B cell (primary cell): ENCODE data around the gene CCDC171. TPM values are rescaled to one million over a fixed set of nuclear protein-coding genes. Genes with fewer than 3 reads are reported as not detected.

Experiments used
- ATAC-seq: fragments of 200-7000 bp; cut with Tn5 transposase; one replicate; pipeline ENCODE4 v1.10.0; 2021; ENCODE audit warnings: low read depth, mild to moderate bottlenecking, moderate number of reproducible peaks, moderate library complexity
- CTCF ChIA-PET: fragments of 350-600 bp; sonication (Branson Sonifier 250); formaldehyde crosslinking; loops from one replicate; lab custom pipeline; 2021; ENCODE audit warnings: antibody characterized with exemption, inconsistent platforms; lab: Charles Lee
- POLR2A ChIA-PET: fragments of 350-600 bp; sonication (Branson Sonifier 250); formaldehyde crosslinking; loops from one replicate; lab custom pipeline; 2021; ENCODE audit warnings: antibody characterized with exemption; lab: Charles Lee
- DNase-seq: peaks from one replicate; pipeline ENCODE4 v3.0.0; 2013
- H2AFZ ChIP-seq: 2 replicates; pipeline ENCODE4 v1.6.1; 2012; ENCODE audit warnings: mild to moderate bottlenecking, low read depth, low read length; ENCODE audit not compliant: insufficient read depth, poor library complexity, severe bottlenecking
- H3K27ac ChIP-seq, 2 donors: 1 replicate in 1 of 2; 2 replicates in 1 of 2; pipeline ENCODE4 v1.5.1; 2012 to 2013; ENCODE audit warnings: low read length in 2 of 2, mild to moderate bottlenecking in 2 of 2, moderate library complexity in 1 of 2
- H3K27me3 ChIP-seq, 4 experiments: fragments of 200-600 bp in 1 of 4; sonication (generic) in 1 of 4; replicated peaks in 1 of 4; 1 replicate in 2 of 4; 2 replicates in 2 of 4; pipeline versions ENCODE4 v1.6.1 to v1.7.0; 2013 to 2016; ENCODE audit warnings: low read length in 3 of 4, mild to moderate bottlenecking in 2 of 4, mixed read lengths in 1 of 4, moderate library complexity in 1 of 4; ENCODE audit not compliant: insufficient read depth in 4 of 4, control insufficient read depth in 3 of 4; ENCODE audit errors: control extremely low read depth in 1 of 4
- H3K36me3 ChIP-seq, 2 experiments: replicated peaks in 1 of 2; 1 replicate in 1 of 2; 2 replicates in 1 of 2; pipeline versions ENCODE4 v1.6.1 to v1.7.1; 2013; ENCODE audit warnings: low read length in 1 of 2; ENCODE audit not compliant: insufficient read depth in 2 of 2, control insufficient read depth in 1 of 2; ENCODE audit errors: control extremely low read depth in 1 of 2, extremely low read depth in 1 of 2
- H3K4me1 ChIP-seq, 2 donors: fragments of 200-600 bp in 1 of 2; sonication (generic) in 1 of 2; 1 replicate in 1 of 2; 2 replicates in 1 of 2; pipeline versions ENCODE4 v1.5.1 to v1.6.1; 2013 to 2017; ENCODE audit warnings: low read length in 2 of 2; ENCODE audit not compliant: control insufficient read depth in 2 of 2, insufficient read depth in 2 of 2
- H3K4me2 ChIP-seq: replicated peaks from 2 replicates; pipeline ENCODE3; 2012; ENCODE audit warnings: mild to moderate bottlenecking, low read depth, low read length; ENCODE audit not compliant: poor library complexity, severe bottlenecking
- H3K4me3 ChIP-seq, 5 experiments: fragments of 200-600 bp in 1 of 5; sonication (generic) in 1 of 5; 1 replicate in 3 of 5; 2 replicates in 2 of 5; pipeline versions ENCODE4 v1.5.1 to v1.7.0; 2011 to 2016; ENCODE audit warnings: low read length in 4 of 5, mild to moderate bottlenecking in 4 of 5, low read depth in 2 of 5, control low read depth in 1 of 5, moderate library complexity in 1 of 5; ENCODE audit not compliant: insufficient read depth in 1 of 5; ENCODE audit errors: control extremely low read depth in 1 of 5, extremely low read depth in 1 of 5
- H3K79me2 ChIP-seq: fragments of 200-600 bp; sonication (generic); one replicate; pipeline ENCODE4 v1.6.0; 2016; ENCODE audit warnings: low read length; ENCODE audit not compliant: control insufficient read depth, insufficient read depth
- H3K9ac ChIP-seq: fragments of 200-600 bp; sonication (generic); 2 replicates; pipeline ENCODE4 v1.6.1; 2017; ENCODE audit warnings: mild to moderate bottlenecking, low read length, moderate library complexity
- H3K9me3 ChIP-seq, 3 donors: one replicate each; pipeline versions ENCODE4 v1.6.1 to v1.7.1; 2013; ENCODE audit warnings: low read length in 2 of 3; ENCODE audit not compliant: control insufficient read depth in 2 of 3, insufficient read depth in 1 of 3; ENCODE audit errors: control extremely low read depth in 1 of 3
- H4K20me1 ChIP-seq: 2 replicates; pipeline ENCODE4 v1.6.0; 2012; ENCODE audit warnings: mild to moderate bottlenecking, low read length; ENCODE audit not compliant: insufficient read depth, control insufficient read depth, poor library complexity, severe bottlenecking
- H3K27ac Mint-ChIP-seq: one replicate; pipeline ENCODE4 v1.8.0; 2021; ENCODE audit warnings: mixed read lengths
- H3K27me3 Mint-ChIP-seq: one replicate; pipeline ENCODE4 v1.8.0; 2021; ENCODE audit warnings: mixed read lengths
- H3K4me1 Mint-ChIP-seq: one replicate; pipeline ENCODE4 v1.8.0; 2021; ENCODE audit warnings: mixed read lengths
- H3K4me3 Mint-ChIP-seq: one replicate; pipeline ENCODE4 v1.8.0; 2021; ENCODE audit warnings: mixed read lengths
- H3K9me3 Mint-ChIP-seq: one replicate; pipeline ENCODE4 v1.8.0; 2022; ENCODE audit warnings: mixed read lengths; ENCODE audit not compliant: insufficient read depth
- CTCF ChIP-seq: fragments of 200-600 bp; IDR thresholded peaks from one replicate; pipeline ENCODE4 v1.8.0; 2022; ENCODE audit warnings: antibody characterized with exemption, mild to moderate bottlenecking
- EZH2 ChIP-seq: IDR thresholded peaks from 2 replicates; pipeline ENCODE4 v1.6.1; 2012; ENCODE audit warnings: borderline replicate concordance, low read depth, mild to moderate bottlenecking, moderate library complexity, low read length; ENCODE audit not compliant: insufficient read depth, poor library complexity, severe bottlenecking
- WGBS: methylation state at CpG from one replicate; pipeline ENCODE4 v1.1.5; 2013; ENCODE audit warnings: missing lambda C conversion rate; ENCODE audit not compliant: insufficient coverage; 5-methylcytosine and 5-hydroxymethylcytosine counted together
- intact Hi-C: fragments of 100-400 bp; cut with micrococcal nuclease; formaldehyde crosslinking; loops from one replicate; pipeline ENCODE4 v1.10.0; 2022
- polyA plus RNA-seq: library from polyadenylated mRNA; depleted of rRNA; stranded (reverse); fragments of >200 nt; gene quantifications from 2 replicates; pipeline ENCODE4 v1.2.3, GENCODE V29; 2012
- small RNA-seq: library from RNA; depleted of rRNA; stranded (forward); fragments of <200 nt; gene quantifications from one replicate; pipeline ENCODE3, GENCODE V24; 2012; ENCODE audit warnings: low replicate concordance, low read depth; ENCODE audit not compliant: insufficient read length
- total RNA-seq, 2 donors: library from RNA; stranded (reverse); fragments of 120-200 nt in 1 of 2; gene quantifications; 1 replicate in 1 of 2; 2 replicates in 1 of 2; pipeline versions ENCODE4 v1.2.3 to v1.2.4, GENCODE V29; 2013 to 2022

CCDC171 gene
- total and polyA plus RNA-seq, 2 donors (not counting 1 experiment from before 2014, with no cell fraction given), result 0.22 to 6.3 TPM

DNA sequence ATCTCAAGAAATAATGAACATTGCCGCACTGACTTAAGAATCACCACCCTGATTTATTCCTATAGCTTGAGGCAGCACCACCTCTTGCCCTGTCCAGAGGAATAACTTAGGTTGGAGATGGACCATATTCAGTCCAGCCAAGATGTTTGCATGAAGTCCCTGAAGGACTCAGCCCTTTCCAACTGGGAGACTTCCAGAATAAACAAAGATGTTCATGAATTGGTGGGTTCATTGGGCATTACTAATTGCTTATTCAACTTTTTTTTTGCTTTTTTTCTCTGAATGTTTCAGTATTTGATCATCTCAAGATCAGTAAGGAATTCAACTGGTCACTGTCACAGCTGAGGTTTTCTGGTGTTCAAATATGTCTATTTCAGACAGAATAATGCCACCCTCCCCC, 470.6 kb downstream of the CCDC171 start:
- no peaks in the 10 kb centered on the region for H3K27me3 Mint-ChIP-seq
- no peaks in the 10 kb centered on the region for H3K27me3 ChIP-seq
- TF ChIP-seq EZH2, result no peak
- TF ChIP-seq CTCF, result no peak
- intact Hi-C loops, result no loop called here
- DNase-seq (no peak), ATAC-seq (no peak)
- H3K4me3 Mint-ChIP-seq, result no peak overlapping the region
- no peak overlapping the region for H3K4me2 ChIP-seq
- no peak overlapping the region for H2AFZ ChIP-seq
- no peak overlapping the region for H3K9ac ChIP-seq
- no peak overlapping the region for H3K27ac ChIP-seq
- H3K9me3 ChIP-seq, result peaks cover 0 to 2% (median 0%) of the 10 kb centered on the region in 3 donors
- no peaks in the 10 kb centered on the region for H3K4me1 Mint-ChIP-seq
- CTCF ChIA-PET, result no interaction called here
- H3K9me3 Mint-ChIP-seq, result no peaks in the 10 kb centered on the region
- H3K4me1 ChIP-seq, result no peaks in the 10 kb centered on the region
- POLR2A ChIA-PET, result no interaction called here
- no peaks in the 10 kb centered on the region for H4K20me1 ChIP-seq
- H3K27ac Mint-ChIP-seq, result no peak overlapping the region
- H3K36me3 ChIP-seq, result no peaks in the 10 kb centered on the region
- no peak overlapping the region for H3K4me3 ChIP-seq
- H3K79me2 ChIP-seq, result no peaks in the 10 kb centered on the region
- no CpG with 5 or more reads among the region's 1 CpG for WGBS

Small RNA genes lying within 50 kb of the gene (small RNA-seq; reads per million reads assigned to genes)
- gene AL513423.1, result not detected
- not detected for gene HMGN2P16
- gene RN7SL98P, result not detected
- not detected for gene RNU6-14P
- gene RNU6-246P, result not detected

Other genes with a start within 250 kb of the CCDC171 start
- 3.6 and 3.8 TPM in 2 replicates for gene TTC39B, start 245.8 kb upstream of the CCDC171 start, total RNA-seq
- gene TTC39B, start 245.8 kb upstream of the CCDC171 start, polyA plus RNA-seq, result 2.0 and 4.2 TPM in 2 replicates
- gene SNAPC3, start 130.2 kb upstream of the CCDC171 start, total RNA-seq, result 48.3 and 52.1 TPM in 2 replicates
- gene SNAPC3, start 130.2 kb upstream of the CCDC171 start, polyA plus RNA-seq, result 15.2 and 16.6 TPM in 2 replicates
- 124 and 134 TPM in 2 replicates for gene PSIP1, start 42.1 kb upstream of the CCDC171 start, total RNA-seq
- 19.7 and 32.5 TPM in 2 replicates for gene PSIP1, start 42.1 kb upstream of the CCDC171 start, polyA plus RNA-seq